ENCODE results near the gene TKT.

The TKT gene

GRCh38 chr3:53247619-53248018 is 8.2 kb downstream of the TKT start:
- TF ChIP-seq CTCF (IDR thresholded peaks at IDR 0.05; ENCODE audit: low read depth, low read length) (no peak), EZH2phosphoT487 (IDR thresholded peaks at IDR 0.05; ENCODE audit: low read depth) (no peak)
- H3K36me3 ChIP-seq (replicated peaks; ENCODE audit: low read depth, low read length), result peaks cover 20% of the 10 kb centered on the region
- no peak overlapping the region for H3K4me2 ChIP-seq (ENCODE audit: low read length)

GRCh38 chr3:53244271-53244670 is 11.6 kb downstream of the TKT start:
- Histone ChIP-seq H2AFZ (ENCODE audit: low read depth, low read length) (no peak overlapping the region), H3K36me3 (replicated peaks; ENCODE audit: low read depth, low read length) (peaks cover 41% of the 10 kb centered on the region), H3K4me2 (ENCODE audit: low read length) (no peak overlapping the region), H3K4me1 (ENCODE audit: low read length) (no peaks in the 10 kb centered on the region), H3K4me3 (ENCODE audit: low read length) (no peak overlapping the region), H3K27ac (ENCODE audit: low read length) (no peak overlapping the region), H3K27me3 (ENCODE audit: low read depth, low read length) (no peaks in the 10 kb centered on the region), H3K79me2 (ENCODE audit: low read length) (peaks cover 93% of the 10 kb centered on the region), H3K9me3 (ENCODE audit: insufficient read depth, low read length) (no peaks in the 10 kb centered on the region), H4K20me1 (ENCODE audit: insufficient read depth, low read length) (peaks cover 82% of the 10 kb centered on the region), H3K9ac (ENCODE audit: low read length) (no peak overlapping the region)
- TF ChIP-seq EZH2phosphoT487 (IDR thresholded peaks at IDR 0.05; ENCODE audit: low read depth) (no peak), CTCF (IDR thresholded peaks at IDR 0.05; ENCODE audit: low read depth, low read length) (no peak)

More at GRCh38 chr3:53247619-53248018, 8.2 kb downstream of the TKT start:
- Histone ChIP-seq H3K27ac (ENCODE audit: low read length) (no peak overlapping the region), H3K9ac (ENCODE audit: low read length) (no peak overlapping the region), H2AFZ (ENCODE audit: low read depth, low read length) (no peak overlapping the region), H3K4me1 (ENCODE audit: low read length) (no peaks in the 10 kb centered on the region), H4K20me1 (ENCODE audit: insufficient read depth, low read length) (peaks cover 89% of the 10 kb centered on the region), H3K27me3 (ENCODE audit: low read depth, low read length) (no peaks in the 10 kb centered on the region), H3K79me2 (ENCODE audit: low read length) (peaks cover 100% of the 10 kb centered on the region), H3K9me3 (ENCODE audit: insufficient read depth, low read length) (no peaks in the 10 kb centered on the region), H3K4me3 (ENCODE audit: low read length) (no peak overlapping the region)

- no peaks in the 10 kb centered on the region for H3K27me3 ChIP-seq (ENCODE audit: low read depth, low read length)
- TF ChIP-seq CTCF (IDR thresholded peaks at IDR 0.05; ENCODE audit: low read depth, low read length) (no peak), EZH2phosphoT487 (IDR thresholded peaks at IDR 0.05; ENCODE audit: low read depth) (no peak)
- H3K36me3 ChIP-seq (replicated peaks; ENCODE audit: low read depth, low read length), result peaks cover 41% of the 10 kb centered on the region
- H3K9me3 ChIP-seq (ENCODE audit: insufficient read depth, low read length), result no peaks in the 10 kb centered on the region
- H3K4me2 ChIP-seq (ENCODE audit: low read length), result no peak overlapping the region
- H3K79me2 ChIP-seq (ENCODE audit: low read length), result peaks cover 88% of the 10 kb centered on the region
- H3K4me3 ChIP-seq (ENCODE audit: low read length), result no peak overlapping the region
- peaks cover 81% of the 10 kb centered on the region for H4K20me1 ChIP-seq (ENCODE audit: insufficient read depth, low read length)
- no peak overlapping the region for H3K27ac ChIP-seq (ENCODE audit: low read length)
- H3K4me1 ChIP-seq (ENCODE audit: low read length), result no peaks in the 10 kb centered on the region
- no peak overlapping the region for H2AFZ ChIP-seq (ENCODE audit: low read depth, low read length)
- H3K9ac ChIP-seq (ENCODE audit: low read length), result no peak overlapping the region
Measured at GRCh38 chr3:53243785-53244184, 12.0 kb downstream of the TKT start.

GRCh38 chr3:53243165-53243564 is 12.7 kb downstream of the TKT start:
- peaks cover 42% of the 10 kb centered on the region for H3K36me3 ChIP-seq (replicated peaks; ENCODE audit: low read depth, low read length)
- H3K9me3 ChIP-seq (ENCODE audit: insufficient read depth, low read length), result no peaks in the 10 kb centered on the region
- H3K4me1 ChIP-seq (ENCODE audit: low read length), result no peaks in the 10 kb centered on the region
- no peak overlapping the region for H3K4me2 ChIP-seq (ENCODE audit: low read length)
- H3K79me2 ChIP-seq (ENCODE audit: low read length), result peaks cover 82% of the 10 kb centered on the region
- peaks cover 75% of the 10 kb centered on the region for H4K20me1 ChIP-seq (ENCODE audit: insufficient read depth, low read length)
- H3K27ac ChIP-seq (ENCODE audit: low read length), result no peak overlapping the region
- H2AFZ ChIP-seq (ENCODE audit: low read depth, low read length), result no peak overlapping the region
- no peak overlapping the region for H3K4me3 ChIP-seq (ENCODE audit: low read length)
- TF ChIP-seq CTCF (IDR thresholded peaks at IDR 0.05; ENCODE audit: low read depth, low read length) (no peak), EZH2phosphoT487 (IDR thresholded peaks at IDR 0.05; ENCODE audit: low read depth) (no peak)
- H3K9ac ChIP-seq (ENCODE audit: low read length), result no peak overlapping the region
- no peaks in the 10 kb centered on the region for H3K27me3 ChIP-seq (ENCODE audit: low read depth, low read length)

All from OCI-LY3 (cell line).